Stimulated activated CD4-positive, alpha-beta T cell treated with anti-CD3 and anti-CD28 coated beads, Interleukin-2, amount 100 ng/mL, for 48 hours (primary cell): Measurements from ENCODE around the gene SPHKAP.
"Not testable (repeated sequence)": the region's sequence is repeated elsewhere in the genome, so short reads cannot be mapped to it uniquely, and the experiment has no call there.

Experiments used
- DNase-seq, 2 donors: peaks; one replicate each; pipeline ENCODE4 v3.0.0-alpha.2; 2020

The SPHKAP gene

GRCh38 chr2:228023619-228024018 lies 157.9 kb downstream of the SPHKAP start:
- DNase-seq, result no peak

- DNase-seq, result no peak
These were observed 163.2 kb downstream of the SPHKAP start for GRCh38 chr2:228018311-228018710.

- DNase-seq, result no peak
These were observed 163.7 kb downstream of the SPHKAP start for GRCh38 chr2:228017784-228018183.

- no peak for DNase-seq
These were observed 165.1 kb downstream of the SPHKAP start for GRCh38 chr2:228016402-228016801.

- DNase-seq, result no peak
These were observed 165.7 kb downstream of the SPHKAP start for GRCh38 chr2:228015741-228016140.

GRCh38 chr2:227996366-227996765 lies 185.1 kb downstream of the SPHKAP start:
- DNase-seq, result no peak

- no peak for DNase-seq
These were observed 190.6 kb downstream of the SPHKAP start for GRCh38 chr2:227990937-227991336.

- no peak for DNase-seq
These were observed 208.2 kb downstream of the SPHKAP start for GRCh38 chr2:227973241-227973640.

- DNase-seq, result no peak
These were observed 209.8 kb downstream of the SPHKAP start for GRCh38 chr2:227971619-227972230.

GRCh38 chr2:227960317-227960716 lies 221.2 kb downstream of the SPHKAP start:
- DNase-seq, result no peak

- DNase-seq, result no peak
These were observed 238.5 kb downstream of the SPHKAP start for GRCh38 chr2:227942965-227943364.

GRCh38 chr2:227942021-227942420 lies 239.5 kb downstream of the SPHKAP start:
- DNase-seq, result no peak

GRCh38 chr2:227939271-227940027 lies 242.0 kb downstream of the SPHKAP start:
- DNase-seq, result no peak

GRCh38 chr2:227936249-227936648 lies 245.2 kb downstream of the SPHKAP start:
- not testable (repeated sequence) for DNase-seq

GRCh38 chr2:227933884-227934283 lies 247.6 kb downstream of the SPHKAP start:
- DNase-seq, result no peak

- DNase-seq, result no peak
These were observed 249.1 kb downstream of the SPHKAP start for GRCh38 chr2:227932403-227932802.

GRCh38 chr2:227932001-227932400 lies 249.5 kb downstream of the SPHKAP start:
- DNase-seq, result no peak
